PFSK-1 (cell line): ENCODE data around the gene CLMN.

ENCODE experiments used
- FOXP2 ChIP-seq: optimal IDR thresholded peaks from 2 replicates; pipeline ENCODE3; 2011; ENCODE audit warnings: borderline replicate concordance, control low read depth, inconsistent platforms; ENCODE audit not compliant: insufficient read depth; ENCODE audit errors: extremely low read length, extremely low read depth
- POLR2AphosphoS5 ChIP-seq: IDR thresholded peaks from 2 replicates; pipeline ENCODE4 v1.6.1; 2012; ENCODE audit warnings: low read depth, mild to moderate bottlenecking, control low read depth, low read length, moderate library complexity
- REST ChIP-seq, 2 experiments: IDR thresholded peaks; 2 replicates each; pipeline versions ENCODE4 v1.6.1 to v1.8.0; 2011 to 2012; ENCODE audit warnings: low read depth in 2 of 2, low read length in 2 of 2, control low read depth in 1 of 2, inconsistent platforms in 1 of 2, mild to moderate bottlenecking in 1 of 2, moderate library complexity in 1 of 2; ENCODE audit not compliant: insufficient read depth in 1 of 2
- SIN3A ChIP-seq: IDR thresholded peaks from 2 replicates; pipeline ENCODE4 v1.6.1; 2012; ENCODE audit warnings: mild to moderate bottlenecking, low read length, moderate library complexity, borderline replicate concordance; ENCODE audit not compliant: insufficient read depth
- TAF1 ChIP-seq: IDR thresholded peaks from 2 replicates; pipeline ENCODE4 v1.6.1; 2012; ENCODE audit warnings: low read length, control low read depth, borderline replicate concordance; ENCODE audit not compliant: insufficient read depth

CLMN gene

GRCh38 chr14:95294834-95295599 is 24.7 kb downstream of the CLMN start:
- TF ChIP-seq FOXP2 (no peak), REST (IDR thresholded peaks at IDR 0.05; ENCODE audit: insufficient read depth in 1 of 2, low read depth in 2 of 2, low read length in 2 of 2) (no peak), SIN3A (no peak)

- TF ChIP-seq SIN3A (no peak), TAF1 (no peak), FOXP2 (no peak), POLR2AphosphoS5 (no peak), REST (IDR thresholded peaks at IDR 0.05; ENCODE audit: insufficient read depth in 1 of 2, low read depth in 2 of 2, low read length in 2 of 2) (no peak)
Observed at GRCh38 chr14:95294320-95294719, 25.4 kb downstream of the CLMN start.

GRCh38 chr14:95293449-95293848 is 26.3 kb downstream of the CLMN start:
- TF ChIP-seq POLR2AphosphoS5: no peak
- no peak for TF ChIP-seq SIN3A
- TF ChIP-seq FOXP2: no peak
- no peak for TF ChIP-seq TAF1
- TF ChIP-seq REST (IDR thresholded peaks at IDR 0.05; ENCODE audit: insufficient read depth in 1 of 2, low read depth in 2 of 2, low read length in 2 of 2): no peak

- no peak for TF ChIP-seq TAF1
- no peak for TF ChIP-seq REST (IDR thresholded peaks at IDR 0.05; ENCODE audit: insufficient read depth in 1 of 2, low read depth in 2 of 2, low read length in 2 of 2)
- TF ChIP-seq SIN3A: no peak
- TF ChIP-seq FOXP2: no peak
- no peak for TF ChIP-seq POLR2AphosphoS5
Observed at GRCh38 chr14:95292660-95293425, 26.9 kb downstream of the CLMN start.
